Pancreas (tissue), 10 donors: ENCODE results near the gene HMGN3. TPM values are rescaled to one million over a fixed set of nuclear protein-coding genes. Genes with fewer than 3 reads are reported as not detected.

Experiments used
- ATAC-seq, 4 donors: fragments of 200-7000 bp; cut with Tn5 transposase; one replicate each; pipeline versions ENCODE4 v1.8.0 to v1.9.1; 2020; ENCODE audit warnings: mild to moderate bottlenecking in 4 of 4, moderate library complexity in 4 of 4
- DNase-seq, 6 donors: peaks; one replicate each; pipeline ENCODE4 v3.0.0-alpha.2; 2020
- FAIRE-seq: peaks from 2 replicates; lab custom pipeline; 2012; peaks lifted over from hg19 to GRCh38; lab: Jason Lieb, UNC
- H3K27ac ChIP-seq, 4 donors: fragments of 200-600 bp; sonication (generic); 1 replicate in 3 of 4; 2 replicates in 1 of 4; pipeline versions ENCODE4 v1.5.0 to v1.8.0; 2020
- H3K27me3 ChIP-seq, 4 donors: fragments of 200-600 bp; one replicate each; pipeline ENCODE4 v1.8.0; 2021
- H3K36me3 ChIP-seq, 3 donors: fragments of 200-600 bp; sonication (generic) in 1 of 3; one replicate each; pipeline versions ENCODE4 v1.5.0 to v1.8.0; 2020 to 2021
- H3K4me1 ChIP-seq, 3 donors: fragments of 200-600 bp; one replicate each; pipeline ENCODE4 v1.8.0; 2021
- H3K4me3 ChIP-seq, 4 donors: fragments of 200-600 bp; sonication (generic) in 2 of 4; one replicate each; pipeline versions ENCODE4 v1.5.0 to v1.8.0; 2020 to 2021
- H3K9me3 ChIP-seq, 4 donors: fragments of 200-600 bp; one replicate each; pipeline ENCODE4 v1.8.0; 2021
- CTCF ChIP-seq, 4 donors: fragments of 200-600 bp; sonication (generic) in 3 of 4; IDR thresholded peaks; one replicate each; pipeline versions ENCODE4 v1.5.0 to v1.8.0; 2021; ENCODE audit warnings: antibody characterized with exemption in 4 of 4
- WGBS, 2 donors: extraction: QIAGEN DNeasy Blood & Tissue Kit; methylation state at CpG; one replicate each; pipeline ENCODE4 v1.1.7; 2013; 5-methylcytosine and 5-hydroxymethylcytosine counted together
- intact Hi-C, 3 donors: fragments of 100-400 bp; cut with DNase I; formaldehyde crosslinking; loops; one replicate each; pipeline versions ENCODE4 v1.11.1 to v1.14.2; 2022
- polyA plus RNA-seq, 2 donors: library from polyadenylated mRNA; stranded (reverse); fragments of 200-250 nt; gene quantifications; one replicate each; pipeline ENCODE4 v1.2.3, GENCODE V29; 2013
- total RNA-seq, 6 donors: library from RNA; stranded (reverse); fragmentation: NEBNext Ultra II Directional in 4 of 6; extraction: Animal tissue kit (Norgen Biotek cat#: 25700) in 4 of 6; gene quantifications; one replicate each; pipeline versions ENCODE4 v1.2.1 to v1.2.4, GENCODE V29; 2021 to 2023
- donor health status: healthy with polysubstance abuse.
- donor health status: DM: no; HTN: no; CAD: no; lungs with moderate emphysema.
- donor health status: DM: no; HTN: no; CAD: no.
- donor health status: control.
- donor health status: control.
- donor health status: Bipolar disorder and iron deficiency.
- donor health status: DM: yes; HTN: yes; CAD: no.
- donor health status: DM: no; HTN: no; CAD: no.
- donor health status: DM: no; HTN: no; CAD: no.
- donor health status: DM: yes; HTN: yes; CAD: no.

Gene HMGN3
- total and polyA plus RNA-seq, 8 donors = 19.1 to 134 (median 33.1) TPM

GRCh38 chr6:79173378-79173777 lies 61.1 kb downstream of the HMGN3 start:
- ATAC-seq (no peak), FAIRE-seq (no peak), DNase-seq (no peak)
- no peak overlapping the region for H3K4me3 ChIP-seq
- H3K36me3 ChIP-seq = no peaks in the 10 kb centered on the region
- TF ChIP-seq CTCF (IDR thresholded peaks at IDR 0.05) = no peak
- intact Hi-C loops = no loop called here
- H3K9me3 ChIP-seq = no peaks in the 10 kb centered on the region
- no peak overlapping the region for H3K27ac ChIP-seq
- no peaks in the 10 kb centered on the region for H3K27me3 ChIP-seq
- H3K4me1 ChIP-seq = no peaks in the 10 kb centered on the region

GRCh38 chr6:79170959-79171358 lies 63.5 kb downstream of the HMGN3 start:
- H3K4me3 ChIP-seq = no peak overlapping the region
- TF ChIP-seq CTCF (IDR thresholded peaks at IDR 0.05) = no peak
- H3K4me1 ChIP-seq = no peaks in the 10 kb centered on the region
- FAIRE-seq (no peak), DNase-seq (no peak), ATAC-seq (peak in 3 of 4 donors; percentile 62 to 87 (median 80))
- no peak overlapping the region for H3K27ac ChIP-seq
- no peaks in the 10 kb centered on the region for H3K9me3 ChIP-seq
- no peaks in the 10 kb centered on the region for H3K27me3 ChIP-seq
- intact Hi-C loops = no loop called here
- H3K36me3 ChIP-seq = no peaks in the 10 kb centered on the region
- 39 to 42% methylated on average over 3 of the region's 3 CpGs for WGBS, 2 donors

GRCh38 chr6:79170431-79170830 lies 64.1 kb downstream of the HMGN3 start:
- Histone ChIP-seq H3K4me3 (no peak overlapping the region), H3K36me3 (no peaks in the 10 kb centered on the region), H3K27ac (no peak overlapping the region), H3K9me3 (no peaks in the 10 kb centered on the region), H3K27me3 (no peaks in the 10 kb centered on the region), H3K4me1 (no peaks in the 10 kb centered on the region)
- no peak for TF ChIP-seq CTCF (IDR thresholded peaks at IDR 0.05)
- FAIRE-seq (no peak), ATAC-seq (no peak), DNase-seq (no peak)
- intact Hi-C loops = no loop called here
- WGBS, 2 donors = 63 to 71% methylated on average over 5 of the region's 5 CpGs

GRCh38 chr6:79168695-79168980 lies 65.8 kb downstream of the HMGN3 start:
- Histone ChIP-seq H3K36me3 (no peaks in the 10 kb centered on the region), H3K4me3 (no peak overlapping the region), H3K4me1 (no peaks in the 10 kb centered on the region), H3K27me3 (no peaks in the 10 kb centered on the region), H3K9me3 (no peaks in the 10 kb centered on the region), H3K27ac (no peak overlapping the region)
- FAIRE-seq (no peak), ATAC-seq (no peak), DNase-seq (no peak)
- WGBS, 2 donors = 72% methylated on average over 2 of the region's 2 CpGs
- intact Hi-C loops = no loop called here
- TF ChIP-seq CTCF (IDR thresholded peaks at IDR 0.05) = no peak

GRCh38 chr6:79167931-79168694 lies 66.4 kb downstream of the HMGN3 start:
- intact Hi-C loops = no loop called here
- Histone ChIP-seq H3K4me1 (no peaks in the 10 kb centered on the region), H3K9me3 (no peaks in the 10 kb centered on the region), H3K27ac (no peak overlapping the region), H3K4me3 (no peak overlapping the region), H3K36me3 (no peaks in the 10 kb centered on the region), H3K27me3 (no peaks in the 10 kb centered on the region)
- no peak for TF ChIP-seq CTCF (IDR thresholded peaks at IDR 0.05)
- no peak for FAIRE-seq
- ATAC-seq = peak in 1 of 4 donors; percentile 23
- no peak for DNase-seq
- 61 to 68% methylated on average over 9 of the region's 9 CpGs for WGBS, 2 donors
